Mucosa of descending colon (tissue), 3 donors: ENCODE results near the gene ASB13. TPM values are rescaled to one million over a fixed set of nuclear protein-coding genes. Genes with fewer than 3 reads are reported as not detected.

Experiments
- ATAC-seq: fragments of 200-7000 bp; cut with Tn5 transposase; one replicate; pipeline ENCODE4 v1.9.1; 2020; ENCODE audit warnings: mild to moderate bottlenecking, moderate library complexity
- DNase-seq, 3 donors: peaks; one replicate each; pipeline ENCODE4 v3.0.0-alpha.2; 2020
- H3K36me3 ChIP-seq: fragments of 200-600 bp; one replicate; pipeline ENCODE4 v1.8.0; 2021; ENCODE audit warnings: low read depth, mild to moderate bottlenecking
- H3K4me1 ChIP-seq: fragments of 200-600 bp; one replicate; pipeline ENCODE4 v1.8.0; 2021; ENCODE audit warnings: low read depth, mild to moderate bottlenecking
- H3K4me3 ChIP-seq: fragments of 200-600 bp; one replicate; pipeline ENCODE4 v1.8.0; 2021; ENCODE audit warnings: mild to moderate bottlenecking
- H3K9me3 ChIP-seq: fragments of 200-600 bp; one replicate; pipeline ENCODE4 v1.8.0; 2021; ENCODE audit warnings: mild to moderate bottlenecking
- intact Hi-C, 2 donors: fragments of 100-400 bp; cut with DNase I in 1 of 2; cut with micrococcal nuclease in 1 of 2; formaldehyde crosslinking; loops; one replicate each; pipeline versions ENCODE4 v1.11.0 to v1.11.1; 2022; cut with DNase I, micrococcal nuclease
- total RNA-seq, 3 donors: library from RNA; stranded (reverse); fragmentation: NEBNext Ultra II Directional in 2 of 3; extraction: Animal tissue kit (Norgen Biotek cat#: 25700) in 2 of 3; gene quantifications; one replicate each; pipeline versions ENCODE4 v1.2.1 to v1.2.4, GENCODE V29; 2021 to 2023
- TF ChIP-seq, protein P1 (sequence below): fragments of 200-600 bp; IDR thresholded peaks from one replicate; pipeline ENCODE4 v1.8.0; 2022; ENCODE audit warnings: antibody characterized with exemption, mild to moderate bottlenecking
- donor health status: DM: no; HTN: no; CAD: no; lungs with moderate emphysema.
- donor health status: DM: no; HTN: no; CAD: no.
- donor health status: DM: no; HTN: yes; CAD: no.

Gene ASB13
- total RNA-seq, 3 donors from 2014 or later, result 34.6 to 76.1 (median 50.5) TPM

DNA sequence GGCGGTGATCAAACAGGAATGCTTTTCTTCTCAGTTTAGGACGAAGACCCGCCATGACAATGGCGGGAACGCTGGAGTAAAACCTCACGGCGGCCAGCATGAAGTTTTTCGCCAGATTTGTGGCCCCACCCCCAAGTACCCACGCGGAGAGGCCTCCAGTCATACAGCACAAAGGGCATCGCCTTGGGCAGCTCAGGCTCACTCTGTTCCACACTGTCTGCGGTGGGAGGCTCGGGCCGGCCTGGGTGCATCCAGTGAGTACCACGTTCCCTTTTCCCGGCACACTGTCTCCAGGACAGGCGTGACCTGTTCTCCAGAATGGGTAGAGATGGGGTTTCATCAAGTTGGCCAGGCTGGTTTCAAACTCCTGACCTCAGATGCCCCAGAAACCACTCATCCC is 27.3 kb downstream of the ASB13 start:
- no peak for DNase-seq
- ATAC-seq, result no peak
- H3K9me3 ChIP-seq, result no peaks in the 10 kb centered on the region

DNA sequence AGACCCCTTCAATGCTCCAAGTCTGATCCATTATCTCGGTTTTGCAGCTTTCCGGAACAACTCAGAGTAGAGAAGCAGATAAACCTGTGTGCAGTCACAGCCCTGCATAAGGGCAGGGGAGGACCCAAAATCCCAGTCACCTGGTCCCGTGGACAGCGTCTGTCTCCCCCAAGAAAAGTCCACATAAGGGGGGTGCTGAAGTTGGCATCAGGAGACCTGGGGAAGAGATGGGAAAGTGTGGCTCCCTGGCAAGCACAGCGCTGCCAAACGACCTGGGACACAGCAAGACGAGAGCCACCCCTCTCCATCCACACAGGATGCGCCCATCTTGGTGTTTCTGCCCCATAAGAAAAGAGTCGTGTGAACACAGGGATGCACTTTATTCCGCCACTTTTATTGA is 27.9 kb downstream of the ASB13 start:
- intact Hi-C loops, result no loop called here
- DNase-seq (peak in 1 of 3 donors; percentile 9), ATAC-seq (no peak)
- H3K9me3 ChIP-seq, result no peaks in the 10 kb centered on the region
- peaks cover 4% of the 10 kb centered on the region for H3K4me1 ChIP-seq
- TF ChIP-seq, protein P1, sequence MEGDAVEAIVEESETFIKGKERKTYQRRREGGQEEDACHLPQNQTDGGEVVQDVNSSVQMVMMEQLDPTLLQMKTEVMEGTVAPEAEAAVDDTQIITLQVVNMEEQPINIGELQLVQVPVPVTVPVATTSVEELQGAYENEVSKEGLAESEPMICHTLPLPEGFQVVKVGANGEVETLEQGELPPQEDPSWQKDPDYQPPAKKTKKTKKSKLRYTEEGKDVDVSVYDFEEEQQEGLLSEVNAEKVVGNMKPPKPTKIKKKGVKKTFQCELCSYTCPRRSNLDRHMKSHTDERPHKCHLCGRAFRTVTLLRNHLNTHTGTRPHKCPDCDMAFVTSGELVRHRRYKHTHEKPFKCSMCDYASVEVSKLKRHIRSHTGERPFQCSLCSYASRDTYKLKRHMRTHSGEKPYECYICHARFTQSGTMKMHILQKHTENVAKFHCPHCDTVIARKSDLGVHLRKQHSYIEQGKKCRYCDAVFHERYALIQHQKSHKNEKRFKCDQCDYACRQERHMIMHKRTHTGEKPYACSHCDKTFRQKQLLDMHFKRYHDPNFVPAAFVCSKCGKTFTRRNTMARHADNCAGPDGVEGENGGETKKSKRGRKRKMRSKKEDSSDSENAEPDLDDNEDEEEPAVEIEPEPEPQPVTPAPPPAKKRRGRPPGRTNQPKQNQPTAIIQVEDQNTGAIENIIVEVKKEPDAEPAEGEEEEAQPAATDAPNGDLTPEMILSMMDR, result no peak
- no peak overlapping the region for H3K4me3 ChIP-seq
- no peaks in the 10 kb centered on the region for H3K36me3 ChIP-seq

More for the DNA sequence above, 27.3 kb downstream of the ASB13 start:
- Histone ChIP-seq H3K36me3 (no peaks in the 10 kb centered on the region), H3K4me3 (no peak overlapping the region), H3K4me1 (peaks cover 4% of the 10 kb centered on the region)
- intact Hi-C loops, result no loop called here
- TF ChIP-seq, protein P1, result no peak

DNA sequence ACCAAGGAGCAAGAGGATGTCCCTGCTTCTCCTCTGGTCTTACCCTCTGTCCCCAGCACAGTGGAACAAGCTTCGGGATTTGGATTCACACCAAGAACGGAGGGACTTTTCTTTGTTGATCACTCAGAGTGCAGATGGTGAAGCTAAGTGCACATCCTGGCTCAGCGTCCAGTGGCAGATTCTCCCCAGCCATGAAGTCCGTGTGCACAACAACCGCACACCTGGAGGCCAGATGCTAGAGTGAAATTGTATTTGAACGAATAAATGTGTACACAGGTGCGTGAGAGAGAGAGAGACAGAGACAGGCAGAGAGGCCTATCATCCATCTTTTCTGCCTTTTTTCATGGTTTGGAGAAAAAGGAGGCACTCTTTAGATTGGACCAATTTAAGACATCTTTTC is 31.5 kb downstream of the ASB13 start:
- Histone ChIP-seq H3K4me1 (peaks cover 17% of the 10 kb centered on the region), H3K9me3 (no peaks in the 10 kb centered on the region), H3K4me3 (no peak overlapping the region), H3K36me3 (no peaks in the 10 kb centered on the region)
- intact Hi-C loops, result no loop called here
- TF ChIP-seq, protein P1, result no peak
- no peak for ATAC-seq
- DNase-seq, result peak in 1 of 3 donors; percentile 8

DNA sequence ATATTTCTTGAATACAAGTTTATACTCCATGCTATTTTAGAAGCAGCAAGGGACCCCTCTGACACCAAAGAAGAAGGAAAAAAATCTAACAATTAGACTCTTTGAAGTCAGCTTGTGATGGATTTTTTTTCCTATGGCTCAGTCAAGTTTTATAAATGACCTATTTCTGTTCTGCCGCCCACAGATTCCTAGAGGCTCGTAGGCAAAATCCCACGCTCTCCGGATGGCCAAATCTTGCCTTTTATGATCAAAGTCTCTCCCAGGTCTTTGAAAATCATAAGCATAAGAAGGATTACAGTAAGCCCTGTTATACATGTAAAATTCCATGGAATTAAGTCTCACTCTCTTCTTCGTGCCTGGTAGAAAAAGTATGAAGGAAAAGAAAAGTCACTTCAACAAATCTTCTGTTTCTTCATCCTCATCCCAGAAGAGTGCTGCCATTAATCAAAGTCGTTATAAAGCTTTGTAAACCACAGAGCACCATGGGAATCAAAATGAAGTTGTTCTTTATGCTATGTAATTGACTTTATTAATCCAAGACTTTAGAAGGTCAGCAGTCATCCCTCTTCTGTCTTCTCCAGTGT is 33.1 kb downstream of the ASB13 start:
- Histone ChIP-seq H3K36me3 (no peaks in the 10 kb centered on the region), H3K9me3 (no peaks in the 10 kb centered on the region), H3K4me3 (no peak overlapping the region), H3K4me1 (peaks cover 25% of the 10 kb centered on the region)
- intact Hi-C loops, result no loop called here
- TF ChIP-seq, protein P1, result no peak
- ATAC-seq (no peak), DNase-seq (peak in 1 of 3 donors; percentile 3)

DNA sequence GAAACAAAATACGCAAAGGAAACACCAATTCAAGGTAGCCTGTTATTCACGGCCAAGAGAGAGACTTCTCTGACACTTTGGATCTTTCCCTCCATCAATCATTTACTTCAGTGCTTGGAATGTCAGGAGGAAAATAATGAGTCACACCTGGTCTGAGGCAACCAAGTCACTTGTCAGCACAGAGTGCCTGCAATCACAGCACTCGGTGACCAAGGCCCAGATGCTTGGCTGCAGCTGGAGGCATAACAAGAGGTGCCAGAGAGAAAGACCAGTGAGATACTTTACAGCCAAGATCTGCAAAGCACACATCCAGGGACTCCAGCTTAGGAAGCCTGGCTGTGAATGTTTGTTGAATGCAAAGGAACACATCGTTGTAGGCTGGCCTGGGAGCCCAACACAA is 33.9 kb downstream of the ASB13 start:
- Histone ChIP-seq H3K36me3 (no peaks in the 10 kb centered on the region), H3K4me3 (no peak overlapping the region), H3K4me1 (peaks cover 25% of the 10 kb centered on the region), H3K9me3 (no peaks in the 10 kb centered on the region)
- intact Hi-C loops, result no loop called here
- TF ChIP-seq, protein P1, result no peak
- peak in 2 of 3 donors; percentile 55 to 70 for DNase-seq
- ATAC-seq, result peak; percentile 86

DNA sequence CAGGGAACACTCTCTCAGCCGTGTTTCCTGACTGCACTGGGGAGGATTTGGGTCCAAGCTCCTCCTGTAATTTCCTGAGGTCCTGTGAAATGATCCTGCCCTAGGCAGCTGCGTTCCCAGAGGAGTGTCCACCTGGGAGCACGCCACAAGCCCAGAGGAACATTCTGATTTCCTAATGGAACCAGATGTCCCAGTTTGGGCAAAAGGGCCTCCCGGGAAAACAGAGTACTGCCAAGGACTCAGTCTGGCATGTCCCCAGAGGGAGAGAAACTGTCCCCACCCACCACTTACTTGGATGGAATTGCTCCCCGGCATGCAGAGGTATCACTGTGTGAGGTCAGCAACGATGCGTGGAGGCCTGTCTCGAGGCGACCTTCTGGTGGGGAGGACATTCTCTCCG is 34.5 kb downstream of the ASB13 start:
- TF ChIP-seq, protein P1, result no peak
- Histone ChIP-seq H3K36me3 (no peaks in the 10 kb centered on the region), H3K4me3 (no peak overlapping the region), H3K4me1 (peaks cover 25% of the 10 kb centered on the region), H3K9me3 (no peaks in the 10 kb centered on the region)
- intact Hi-C loops, result no loop called here
- DNase-seq, result no peak
- ATAC-seq, result peak; percentile 16
